ENCODE results near the gene ACAA2.

Gene ACAA2

DNA sequence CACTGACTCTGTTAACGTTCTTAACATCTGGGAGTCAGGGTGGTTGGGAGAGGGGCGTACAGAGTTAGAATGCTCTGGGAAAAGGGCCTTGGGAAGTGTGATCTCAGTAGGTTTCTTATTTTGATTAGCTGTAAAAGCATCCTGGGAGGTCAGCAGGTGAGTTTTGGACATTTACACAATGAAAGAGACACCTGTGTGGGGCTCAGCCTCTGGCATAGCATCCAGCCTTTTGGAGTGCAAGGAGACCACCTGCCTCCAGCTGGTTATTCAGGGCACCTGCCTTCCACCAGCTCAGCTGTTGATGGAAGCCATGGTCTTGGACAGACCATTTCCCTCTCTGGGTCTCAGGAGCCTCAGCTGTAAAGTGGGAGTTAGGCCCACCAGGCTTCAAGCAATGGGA, 49.7 kb downstream of the ACAA2 start:
- POLR2A ChIA-PET, result interaction anchor here (0.8 kb wide), 1 partner anchor 50 kb away, joined by 3 read pairs; no protein-coding TSS in a partner anchor
- DNase-seq (ENCODE audit: extremely low spot score), result no peak
- TF ChIP-seq FOXM1 (IDR thresholded peaks at IDR 0.05; ENCODE audit: borderline replicate concordance) (no peak), CTBP1 (IDR thresholded peaks at IDR 0.05; ENCODE audit: borderline replicate concordance) (no peak), BHLHE40 (IDR thresholded peaks at IDR 0.05; ENCODE audit: borderline replicate concordance) (no peak), ARNT (IDR thresholded peaks at IDR 0.05) (no peak), ZNF384 (IDR thresholded peaks at IDR 0.05) (no peak), L3MBTL2 (conservative IDR thresholded peaks at IDR 0.05) (no peak), ELF4 (IDR thresholded peaks at IDR 0.05) (no peak), SP1 (IDR thresholded peaks at IDR 0.05) (no peak), FOXK2 (IDR thresholded peaks at IDR 0.05) (no peak), FOXA1 (IDR thresholded peaks at IDR 0.05) (no peak), TARDBP (IDR thresholded peaks at IDR 0.05) (no peak), HDGF (IDR thresholded peaks at IDR 0.05; ENCODE audit: borderline replicate concordance) (no peak), SUZ12 (IDR thresholded peaks at IDR 0.05) (no peak), LEF1 (IDR thresholded peaks at IDR 0.05; ENCODE audit: borderline replicate concordance) (no peak), NFRKB (IDR thresholded peaks at IDR 0.05) (no peak)
- TF ChIP-seq, protein P1, sequence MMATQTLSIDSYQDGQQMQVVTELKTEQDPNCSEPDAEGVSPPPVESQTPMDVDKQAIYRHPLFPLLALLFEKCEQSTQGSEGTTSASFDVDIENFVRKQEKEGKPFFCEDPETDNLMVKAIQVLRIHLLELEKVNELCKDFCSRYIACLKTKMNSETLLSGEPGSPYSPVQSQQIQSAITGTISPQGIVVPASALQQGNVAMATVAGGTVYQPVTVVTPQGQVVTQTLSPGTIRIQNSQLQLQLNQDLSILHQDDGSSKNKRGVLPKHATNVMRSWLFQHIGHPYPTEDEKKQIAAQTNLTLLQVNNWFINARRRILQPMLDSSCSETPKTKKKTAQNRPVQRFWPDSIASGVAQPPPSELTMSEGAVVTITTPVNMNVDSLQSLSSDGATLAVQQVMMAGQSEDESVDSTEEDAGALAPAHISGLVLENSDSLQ (IDR thresholded peaks at IDR 0.05), result no peak
- CTCF ChIA-PET, result interaction anchor here (0.6 kb wide), 1 partner anchor 137 kb away, joined by 3 read pairs; no protein-coding TSS in a partner anchor

DNA sequence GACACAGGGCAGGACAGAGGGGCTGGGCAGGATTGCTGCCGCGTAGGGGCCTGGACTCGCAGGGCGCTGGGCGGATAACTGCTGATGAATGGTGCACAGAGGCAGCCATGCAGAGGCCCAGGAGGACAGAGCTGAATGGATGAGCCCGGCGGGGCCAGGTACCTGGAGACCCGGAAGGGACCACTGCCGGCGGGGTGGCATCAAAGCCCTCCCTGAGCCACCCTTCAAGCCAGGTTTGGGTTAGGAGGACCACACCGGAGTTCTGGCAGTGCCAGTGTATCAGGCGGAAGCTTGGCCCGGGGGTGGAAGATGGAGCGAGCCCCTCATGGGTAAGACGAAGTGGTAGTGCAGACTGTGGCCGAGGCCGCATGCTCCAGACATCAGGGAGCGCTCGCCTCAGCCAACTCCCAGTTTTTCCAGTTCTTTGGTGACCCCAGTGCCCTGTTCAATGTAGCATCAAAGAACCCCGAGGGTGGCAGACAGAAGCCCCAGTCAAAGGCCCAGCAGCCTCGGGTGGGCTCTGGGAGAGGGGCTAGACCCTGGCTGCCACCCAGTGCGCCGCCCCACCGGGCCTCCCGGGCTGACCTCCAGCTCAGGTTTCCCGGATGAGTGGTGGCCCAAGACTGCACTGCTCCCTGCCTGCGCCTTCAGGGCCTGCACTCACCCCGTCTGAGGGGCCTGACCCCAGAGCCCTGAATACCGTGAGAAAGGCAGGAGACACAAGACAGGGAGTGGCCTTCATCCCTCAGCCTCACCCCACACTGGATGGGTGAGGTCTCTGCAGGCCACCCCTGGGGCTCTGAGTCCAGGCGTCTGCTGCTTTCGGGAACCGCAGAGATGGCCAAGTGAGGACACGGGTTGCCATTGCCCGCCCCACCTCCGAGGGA, 50.9 kb downstream of the ACAA2 start:
- POLR2A ChIA-PET, result no interaction called here
- CTCF ChIA-PET, result no interaction called here
- no peak for DNase-seq (ENCODE audit: extremely low spot score)
- TF ChIP-seq FOXM1 (IDR thresholded peaks at IDR 0.05; ENCODE audit: borderline replicate concordance) (no peak), CTBP1 (IDR thresholded peaks at IDR 0.05; ENCODE audit: borderline replicate concordance) (no peak), FOXK2 (IDR thresholded peaks at IDR 0.05) (no peak), SP1 (IDR thresholded peaks at IDR 0.05) (no peak), ELF4 (IDR thresholded peaks at IDR 0.05) (no peak), SUZ12 (IDR thresholded peaks at IDR 0.05) (no peak), TARDBP (IDR thresholded peaks at IDR 0.05) (no peak), L3MBTL2 (conservative IDR thresholded peaks at IDR 0.05) (no peak), ARNT (IDR thresholded peaks at IDR 0.05) (no peak), ZNF384 (IDR thresholded peaks at IDR 0.05) (no peak), HDGF (IDR thresholded peaks at IDR 0.05; ENCODE audit: borderline replicate concordance) (no peak), BHLHE40 (IDR thresholded peaks at IDR 0.05; ENCODE audit: borderline replicate concordance) (no peak), FOXA1 (IDR thresholded peaks at IDR 0.05) (no peak), NFRKB (IDR thresholded peaks at IDR 0.05) (no peak), LEF1 (IDR thresholded peaks at IDR 0.05; ENCODE audit: borderline replicate concordance) (no peak)
- TF ChIP-seq, protein P1 (IDR thresholded peaks at IDR 0.05), result no peak

DNA sequence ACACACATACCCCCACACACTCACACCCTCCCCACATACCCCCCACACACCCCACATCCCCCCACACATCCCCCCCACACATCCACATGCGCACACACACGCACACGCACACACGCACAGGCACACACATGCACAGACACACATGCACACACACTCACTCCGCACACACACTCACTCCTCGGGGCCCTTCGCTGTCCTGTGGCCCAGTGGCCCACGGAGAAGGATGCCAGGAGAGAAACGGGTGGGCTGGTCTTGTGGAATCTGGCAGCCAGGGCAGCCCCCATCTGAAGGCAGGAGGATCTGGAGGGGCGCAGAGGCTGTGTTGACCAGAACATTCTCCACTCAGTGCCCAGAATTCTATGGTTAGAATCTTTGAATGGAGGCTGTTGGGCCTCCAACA, 51.6 kb downstream of the ACAA2 start:
- ChIA-PET POLR2A (no interaction called here), CTCF (no interaction called here)
- TF ChIP-seq CTBP1 (IDR thresholded peaks at IDR 0.05; ENCODE audit: borderline replicate concordance) (no peak), FOXK2 (IDR thresholded peaks at IDR 0.05) (no peak), ZNF384 (IDR thresholded peaks at IDR 0.05) (no peak), LEF1 (IDR thresholded peaks at IDR 0.05; ENCODE audit: borderline replicate concordance) (no peak), SUZ12 (IDR thresholded peaks at IDR 0.05) (no peak), NFRKB (IDR thresholded peaks at IDR 0.05) (no peak), TARDBP (IDR thresholded peaks at IDR 0.05) (no peak), BHLHE40 (IDR thresholded peaks at IDR 0.05; ENCODE audit: borderline replicate concordance) (no peak), HDGF (IDR thresholded peaks at IDR 0.05; ENCODE audit: borderline replicate concordance) (no peak), ELF4 (IDR thresholded peaks at IDR 0.05) (no peak), FOXM1 (IDR thresholded peaks at IDR 0.05; ENCODE audit: borderline replicate concordance) (no peak), L3MBTL2 (conservative IDR thresholded peaks at IDR 0.05) (no peak), SP1 (IDR thresholded peaks at IDR 0.05) (no peak), FOXA1 (IDR thresholded peaks at IDR 0.05) (no peak), ARNT (IDR thresholded peaks at IDR 0.05) (no peak)
- TF ChIP-seq, protein P1 (IDR thresholded peaks at IDR 0.05), result no peak
- no peak for DNase-seq (ENCODE audit: extremely low spot score)

DNA sequence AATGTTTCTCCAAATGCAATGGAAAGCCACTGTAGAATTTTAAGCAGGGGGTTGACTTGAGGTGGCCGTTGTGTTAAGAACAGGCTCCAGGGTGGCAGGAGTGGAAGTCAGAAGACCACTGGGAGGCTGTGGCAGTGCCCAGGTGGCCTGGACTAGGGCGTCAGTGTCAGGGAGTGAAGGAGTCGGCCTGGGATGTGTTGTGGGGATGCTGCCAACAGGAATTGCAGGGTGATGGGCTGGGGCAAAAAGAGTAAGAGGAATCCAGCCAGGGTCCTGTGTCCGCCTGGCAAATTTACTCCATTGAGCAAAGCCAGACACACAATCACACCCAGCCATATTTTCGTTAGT, 55.1 kb downstream of the ACAA2 start:
- CTCF ChIA-PET, result no interaction called here

More for the DNA sequence above, 55.1 kb downstream of the ACAA2 start:
- POLR2A ChIA-PET, result no interaction called here
- TF ChIP-seq FOXA1 (IDR thresholded peaks at IDR 0.05) (no peak), BHLHE40 (IDR thresholded peaks at IDR 0.05; ENCODE audit: borderline replicate concordance) (no peak)
- TF ChIP-seq, protein P1 (IDR thresholded peaks at IDR 0.05), result no peak
- no peak for DNase-seq (ENCODE audit: extremely low spot score)

All from HEK293T (cell line).